Natural killer cell (primary cell): Measurements from ENCODE around the gene SNAI3. TPM values are rescaled to one million over a fixed set of nuclear protein-coding genes. Genes with fewer than 3 reads are reported as not detected.

Experiments used
- ATAC-seq, 3 donors: fragments of 150-1000 bp in 2 of 3; fragments of 200-7000 bp in 1 of 3; cut with Tn5 transposase; 1 replicate in 1 of 3; 2 replicates in 2 of 3; pipeline ENCODE4 v1.10.0; 2021; ENCODE audit warnings: mild to moderate bottlenecking in 2 of 3, moderate library complexity in 2 of 3
- DNase-seq, 2 donors: peaks; one replicate each; pipeline versions ENCODE4 v3.0.0 to v3.0.0-alpha.2; 2013 to 2021; ENCODE audit warnings: mixed read lengths in 1 of 2
- H3K27ac ChIP-seq: one replicate; pipeline ENCODE4 v1.5.1; 2013; ENCODE audit warnings: mild to moderate bottlenecking, low read length
- H3K27me3 ChIP-seq: one replicate; pipeline ENCODE4 v1.6.1; 2013; ENCODE audit warnings: low read length; ENCODE audit not compliant: control insufficient read depth, insufficient read depth
- H3K36me3 ChIP-seq: one replicate; pipeline ENCODE4 v1.6.1; 2013; ENCODE audit warnings: low read length; ENCODE audit not compliant: control insufficient read depth, insufficient read depth
- H3K4me1 ChIP-seq: one replicate; pipeline ENCODE4 v1.6.1; 2013; ENCODE audit warnings: low read length; ENCODE audit not compliant: control insufficient read depth, insufficient read depth
- H3K4me3 ChIP-seq: one replicate; pipeline ENCODE4 v1.5.1; 2013; ENCODE audit warnings: low read length
- H3K9me3 ChIP-seq: one replicate; pipeline ENCODE4 v1.6.1; 2013; ENCODE audit warnings: low read length; ENCODE audit not compliant: control insufficient read depth, insufficient read depth
- H3K27ac Mint-ChIP-seq, 2 donors: one replicate each; pipeline ENCODE4 v1.8.0; 2022; ENCODE audit warnings: mild to moderate bottlenecking in 2 of 2, mixed read lengths in 2 of 2, moderate library complexity in 1 of 2
- H3K27me3 Mint-ChIP-seq, 2 donors: one replicate each; pipeline ENCODE4 v1.8.0; 2022; ENCODE audit warnings: low read depth in 2 of 2, mixed read lengths in 2 of 2
- H3K36me3 Mint-ChIP-seq: one replicate; pipeline ENCODE4 v1.8.0; 2022; ENCODE audit warnings: mixed read lengths
- H3K4me1 Mint-ChIP-seq, 2 donors: one replicate each; pipeline ENCODE4 v1.8.0; 2022; ENCODE audit warnings: mixed read lengths in 2 of 2
- H3K4me3 Mint-ChIP-seq: one replicate; pipeline ENCODE4 v1.8.0; 2022; ENCODE audit warnings: mild to moderate bottlenecking, moderate library complexity, mixed read lengths
- H3K9me3 Mint-ChIP-seq, 2 donors: one replicate each; pipeline ENCODE4 v1.8.0; 2022; ENCODE audit warnings: mixed read lengths in 2 of 2
- WGBS: methylation state at CpG from one replicate; pipeline ENCODE4 v1.1.7; 2013; ENCODE audit warnings: missing lambda C conversion rate; ENCODE audit not compliant: insufficient coverage; 5-methylcytosine and 5-hydroxymethylcytosine counted together
- intact Hi-C: fragments of 100-400 bp; cut with micrococcal nuclease; formaldehyde crosslinking; loops from one replicate; pipeline ENCODE4 v1.14.2; 2022
- total RNA-seq, 4 donors: library from RNA; stranded (reverse); fragments of 120-200 nt in 1 of 4; gene quantifications; one replicate each; pipeline versions ENCODE4 v1.2.3 to v1.2.4, GENCODE V29; 2013 to 2022
- TF ChIP-seq, protein P1 (sequence below): fragments of 200-600 bp; IDR thresholded peaks from one replicate; pipeline ENCODE4 v1.8.0; 2022; ENCODE audit warnings: antibody characterized with exemption

The SNAI3 gene
- total RNA-seq, 3 donors from 2014 or later (not counting 1 experiment from before 2014, with no cell fraction given): 8.2 to 9.2 (median 8.4) TPM

DNA sequence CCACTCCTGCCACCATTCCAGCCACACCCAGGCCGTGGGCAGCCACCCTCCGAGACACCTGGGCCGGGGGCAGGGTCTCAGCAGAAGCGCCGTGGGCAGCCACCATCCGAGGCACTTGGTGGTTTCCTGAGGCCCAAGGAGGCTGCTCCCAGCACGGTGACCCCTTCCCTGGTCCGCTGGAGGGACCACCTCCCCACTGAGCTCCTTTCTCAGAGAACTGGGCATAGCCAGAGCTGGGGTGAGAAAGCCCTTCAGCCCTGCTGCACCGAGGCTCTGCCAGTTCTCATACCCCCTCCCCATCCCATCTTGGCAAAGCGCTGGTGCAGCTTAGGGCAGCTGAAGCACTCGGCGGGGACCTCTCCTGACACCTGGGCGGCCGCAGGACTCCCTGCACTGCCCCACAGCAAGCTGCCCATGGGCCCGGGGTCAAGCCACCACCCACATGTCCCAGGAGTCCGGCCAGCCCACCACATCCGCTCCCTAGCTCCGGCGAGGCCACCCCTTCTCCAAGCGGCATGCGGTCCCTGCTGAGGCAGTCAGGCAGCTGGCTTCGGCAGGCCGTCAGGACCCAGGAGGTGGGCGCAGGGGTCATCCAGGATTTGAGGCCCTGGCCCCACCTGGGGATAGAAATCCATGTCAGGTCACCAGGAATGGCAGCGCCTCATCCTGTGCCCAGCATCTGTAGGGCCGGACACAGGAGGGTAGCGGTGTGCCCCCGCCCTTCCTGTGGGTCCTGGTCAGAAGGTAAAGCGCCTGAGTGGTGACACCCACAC lies 34.1 kb downstream of the SNAI3 start:
- 67% methylated on average over 29 of the region's 29 CpGs for WGBS
- Mint-ChIP-seq H3K27ac (peak overlapping the region; percentile 96 to 99), H3K4me1 (peaks cover 42 to 60% of the 10 kb centered on the region in 2 donors), H3K4me3 (peak overlapping the region; percentile 95), H3K27me3 (no peaks in the 10 kb centered on the region), H3K36me3 (no peaks in the 10 kb centered on the region), H3K9me3 (no peaks in the 10 kb centered on the region)
- intact Hi-C loops: loop anchor here (1.0 to 5.0 kb wide), 5 partner anchors 15 to 1265 kb away; no protein-coding TSS in a partner anchor
- ATAC-seq (no peak), DNase-seq (peak; percentile 29 to 35)
- H3K4me3 ChIP-seq: peak overlapping the region; percentile 87
- H3K9me3 ChIP-seq: no peaks in the 10 kb centered on the region
- peaks cover 87% of the 10 kb centered on the region for H3K4me1 ChIP-seq
- peak overlapping the region; percentile 99 for H3K27ac ChIP-seq
- H3K27me3 ChIP-seq: no peaks in the 10 kb centered on the region
- TF ChIP-seq, protein P1, sequence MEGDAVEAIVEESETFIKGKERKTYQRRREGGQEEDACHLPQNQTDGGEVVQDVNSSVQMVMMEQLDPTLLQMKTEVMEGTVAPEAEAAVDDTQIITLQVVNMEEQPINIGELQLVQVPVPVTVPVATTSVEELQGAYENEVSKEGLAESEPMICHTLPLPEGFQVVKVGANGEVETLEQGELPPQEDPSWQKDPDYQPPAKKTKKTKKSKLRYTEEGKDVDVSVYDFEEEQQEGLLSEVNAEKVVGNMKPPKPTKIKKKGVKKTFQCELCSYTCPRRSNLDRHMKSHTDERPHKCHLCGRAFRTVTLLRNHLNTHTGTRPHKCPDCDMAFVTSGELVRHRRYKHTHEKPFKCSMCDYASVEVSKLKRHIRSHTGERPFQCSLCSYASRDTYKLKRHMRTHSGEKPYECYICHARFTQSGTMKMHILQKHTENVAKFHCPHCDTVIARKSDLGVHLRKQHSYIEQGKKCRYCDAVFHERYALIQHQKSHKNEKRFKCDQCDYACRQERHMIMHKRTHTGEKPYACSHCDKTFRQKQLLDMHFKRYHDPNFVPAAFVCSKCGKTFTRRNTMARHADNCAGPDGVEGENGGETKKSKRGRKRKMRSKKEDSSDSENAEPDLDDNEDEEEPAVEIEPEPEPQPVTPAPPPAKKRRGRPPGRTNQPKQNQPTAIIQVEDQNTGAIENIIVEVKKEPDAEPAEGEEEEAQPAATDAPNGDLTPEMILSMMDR: no peak
- peaks cover 37% of the 10 kb centered on the region for H3K36me3 ChIP-seq

DNA sequence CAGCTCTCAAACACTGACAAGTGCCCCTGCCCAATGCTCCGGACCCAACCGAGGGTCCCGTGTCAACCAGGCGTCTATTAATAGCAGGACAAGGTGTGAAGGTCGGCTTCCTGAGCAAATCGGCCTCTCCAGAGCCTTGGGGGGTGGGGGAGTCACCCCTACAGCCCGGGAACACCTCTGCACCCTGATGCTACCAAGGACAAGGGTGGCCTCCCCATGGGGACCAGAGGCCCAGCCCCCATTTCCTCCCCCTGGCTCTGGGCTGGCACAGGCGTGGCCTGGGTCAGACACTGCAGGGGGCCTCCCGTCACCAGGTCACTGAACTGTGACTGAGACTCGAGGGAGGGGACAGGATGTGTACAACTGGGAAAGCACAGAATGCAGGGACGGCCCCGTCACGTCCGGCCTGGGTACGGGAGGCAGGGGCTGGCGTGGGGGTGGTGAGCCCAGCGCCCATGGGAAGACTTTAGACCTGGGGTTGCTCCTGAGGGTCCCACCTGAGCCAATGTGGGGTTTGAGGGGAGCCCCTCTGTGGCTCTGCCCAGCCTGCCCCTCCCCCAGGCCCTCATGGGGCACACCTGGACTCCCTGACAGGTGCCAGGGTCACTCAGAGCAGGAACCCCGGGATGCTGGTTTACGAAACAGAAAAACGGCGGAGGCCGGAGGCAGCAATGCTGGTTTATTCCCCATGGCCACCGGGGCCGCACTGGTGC lies 34.9 kb downstream of the SNAI3 start:
- intact Hi-C loops: loop anchor here (1.0 to 5.0 kb wide), 4 partner anchors 14 to 1264 kb away; no protein-coding TSS in a partner anchor
- Histone ChIP-seq H3K27me3 (no peaks in the 10 kb centered on the region), H3K36me3 (peaks cover 37% of the 10 kb centered on the region), H3K27ac (peak overlapping the region; percentile 99), H3K9me3 (no peaks in the 10 kb centered on the region), H3K4me3 (peak overlapping the region; percentile 87), H3K4me1 (peaks cover 93% of the 10 kb centered on the region)
- H3K4me3 Mint-ChIP-seq: peak overlapping the region; percentile 95
- TF ChIP-seq, protein P1: no peak
- DNase-seq: peak; percentile 83 to 89
- peak overlapping the region; percentile 96 to 99 for H3K27ac Mint-ChIP-seq
- peaks cover 42 to 67% of the 10 kb centered on the region in 2 donors for H3K4me1 Mint-ChIP-seq
- no peaks in the 10 kb centered on the region for H3K36me3 Mint-ChIP-seq
- H3K27me3 Mint-ChIP-seq: no peaks in the 10 kb centered on the region
- WGBS: 16% methylated on average over 24 of the region's 24 CpGs
- no peaks in the 10 kb centered on the region for H3K9me3 Mint-ChIP-seq
- peak; percentile 68 to 87 (median 70) for ATAC-seq

DNA sequence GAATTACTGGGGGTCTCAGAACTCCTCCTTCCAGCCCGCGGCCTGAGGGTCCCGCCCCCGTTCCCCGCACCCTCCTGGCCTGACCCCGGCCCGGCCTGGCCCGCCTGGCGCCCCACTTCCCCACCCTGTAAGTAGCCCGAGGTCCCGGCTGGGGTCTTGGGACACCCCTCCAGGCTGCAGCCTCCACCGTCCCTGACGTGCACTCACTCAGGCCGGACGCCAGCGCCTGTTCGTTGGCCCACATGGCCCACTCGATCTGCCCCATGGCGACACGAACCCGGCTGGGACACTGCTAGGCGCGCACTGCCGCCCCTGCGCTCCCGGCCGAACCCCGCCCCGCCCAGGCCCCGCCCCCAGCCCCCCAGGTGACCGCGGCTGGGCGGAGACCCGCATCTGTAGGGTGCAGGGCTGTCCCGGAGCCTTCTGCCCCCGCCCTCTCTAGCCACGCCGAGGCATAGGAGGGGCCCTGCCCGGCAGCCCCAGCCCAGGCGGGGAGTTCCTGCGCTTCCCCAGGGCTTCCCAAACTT lies 35.5 kb downstream of the SNAI3 start, which contains the start of gene CYBA:
CYBA (minus strand) TSS at position 305 of the 527 bp plus-strand sequence; CDS start at position 265, 40 bp downstream.
- under 1% methylated on average over 41 of the region's 41 CpGs for WGBS

More for the DNA sequence above, 35.5 kb downstream of the SNAI3 start, which contains the start of gene CYBA:
- Mint-ChIP-seq H3K9me3 (no peaks in the 10 kb centered on the region), H3K27ac (peak within 1 kb of the TSS; percentile 96 to 99), H3K4me1 (peaks cover 42 to 69% of the 10 kb centered on the region in 2 donors), H3K4me3 (peak within 1 kb of the TSS; percentile 95), H3K36me3 (no peaks in the 10 kb centered on the region), H3K27me3 (no peaks in the 10 kb centered on the region)
- Histone ChIP-seq H3K36me3 (peaks cover 35% of the 10 kb centered on the region), H3K27me3 (no peaks in the 10 kb centered on the region), H3K27ac (peak within 1 kb of the TSS; percentile 99), H3K9me3 (no peaks in the 10 kb centered on the region), H3K4me3 (peak within 1 kb of the TSS; percentile 87), H3K4me1 (peaks cover 92% of the 10 kb centered on the region)
- ATAC-seq (peak; percentile 60 to 88 (median 71)), DNase-seq (peak; percentile 87 to 88)
- intact Hi-C loops: loop anchor here (1.0 to 5.0 kb wide), 4 partner anchors 14 to 1264 kb away; no protein-coding TSS in a partner anchor
- TF ChIP-seq, protein P1: no peak
